ENCODE measurements around the gene NOLC1.
A peak's percentile ranks its signal among the peaks of the same experiment; 100 is the strongest.

DNA sequence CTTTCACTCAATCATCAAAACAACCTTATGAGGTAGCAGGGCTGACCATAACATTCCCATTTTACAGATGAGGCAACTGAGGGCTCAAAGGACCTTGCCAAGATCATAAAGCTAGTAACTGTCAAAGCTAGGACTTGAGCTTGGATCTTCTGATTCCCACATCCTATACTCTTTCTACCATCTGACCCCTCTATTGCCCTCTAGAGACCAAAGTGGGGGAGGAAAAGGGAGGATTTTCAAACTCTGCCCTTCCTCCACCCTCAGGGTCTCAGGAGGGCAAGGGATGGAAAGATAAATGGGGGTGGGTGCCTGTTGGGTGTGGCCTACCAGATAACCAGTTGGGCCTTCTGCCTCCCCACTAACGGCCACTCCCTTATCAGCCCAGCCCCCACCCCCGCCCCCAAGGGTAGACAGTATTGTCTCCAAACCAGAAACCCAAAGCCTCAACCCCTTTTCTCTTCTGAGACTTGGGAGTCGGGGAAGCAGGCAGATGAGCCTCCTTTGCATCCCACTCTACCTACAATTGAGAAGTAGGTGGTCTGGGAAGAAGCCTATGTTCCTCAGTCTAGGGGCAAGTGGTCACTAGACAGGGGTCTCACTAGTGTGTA, 39.9 kb upstream of the NOLC1 start:
- TF ChIP-seq, protein P1, sequence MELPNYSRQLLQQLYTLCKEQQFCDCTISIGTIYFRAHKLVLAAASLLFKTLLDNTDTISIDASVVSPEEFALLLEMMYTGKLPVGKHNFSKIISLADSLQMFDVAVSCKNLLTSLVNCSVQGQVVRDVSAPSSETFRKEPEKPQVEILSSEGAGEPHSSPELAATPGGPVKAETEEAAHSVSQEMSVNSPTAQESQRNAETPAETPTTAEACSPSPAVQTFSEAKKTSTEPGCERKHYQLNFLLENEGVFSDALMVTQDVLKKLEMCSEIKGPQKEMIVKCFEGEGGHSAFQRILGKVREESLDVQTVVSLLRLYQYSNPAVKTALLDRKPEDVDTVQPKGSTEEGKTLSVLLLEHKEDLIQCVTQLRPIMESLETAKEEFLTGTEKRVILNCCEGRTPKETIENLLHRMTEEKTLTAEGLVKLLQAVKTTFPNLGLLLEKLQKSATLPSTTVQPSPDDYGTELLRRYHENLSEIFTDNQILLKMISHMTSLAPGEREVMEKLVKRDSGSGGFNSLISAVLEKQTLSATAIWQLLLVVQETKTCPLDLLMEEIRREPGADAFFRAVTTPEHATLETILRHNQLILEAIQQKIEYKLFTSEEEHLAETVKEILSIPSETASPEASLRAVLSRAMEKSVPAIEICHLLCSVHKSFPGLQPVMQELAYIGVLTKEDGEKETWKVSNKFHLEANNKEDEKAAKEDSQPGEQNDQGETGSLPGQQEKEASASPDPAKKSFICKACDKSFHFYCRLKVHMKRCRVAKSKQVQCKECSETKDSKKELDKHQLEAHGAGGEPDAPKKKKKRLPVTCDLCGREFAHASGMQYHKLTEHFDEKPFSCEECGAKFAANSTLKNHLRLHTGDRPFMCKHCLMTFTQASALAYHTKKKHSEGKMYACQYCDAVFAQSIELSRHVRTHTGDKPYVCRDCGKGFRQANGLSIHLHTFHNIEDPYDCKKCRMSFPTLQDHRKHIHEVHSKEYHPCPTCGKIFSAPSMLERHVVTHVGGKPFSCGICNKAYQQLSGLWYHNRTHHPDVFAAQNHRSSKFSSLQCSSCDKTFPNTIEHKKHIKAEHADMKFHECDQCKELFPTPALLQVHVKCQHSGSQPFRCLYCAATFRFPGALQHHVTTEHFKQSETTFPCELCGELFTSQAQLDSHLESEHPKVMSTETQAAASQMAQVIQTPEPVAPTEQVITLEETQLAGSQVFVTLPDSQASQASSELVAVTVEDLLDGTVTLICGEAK (IDR thresholded peaks at IDR 0.05; ENCODE audit: borderline replicate concordance) = no peak
- TF ChIP-seq, protein P2, sequence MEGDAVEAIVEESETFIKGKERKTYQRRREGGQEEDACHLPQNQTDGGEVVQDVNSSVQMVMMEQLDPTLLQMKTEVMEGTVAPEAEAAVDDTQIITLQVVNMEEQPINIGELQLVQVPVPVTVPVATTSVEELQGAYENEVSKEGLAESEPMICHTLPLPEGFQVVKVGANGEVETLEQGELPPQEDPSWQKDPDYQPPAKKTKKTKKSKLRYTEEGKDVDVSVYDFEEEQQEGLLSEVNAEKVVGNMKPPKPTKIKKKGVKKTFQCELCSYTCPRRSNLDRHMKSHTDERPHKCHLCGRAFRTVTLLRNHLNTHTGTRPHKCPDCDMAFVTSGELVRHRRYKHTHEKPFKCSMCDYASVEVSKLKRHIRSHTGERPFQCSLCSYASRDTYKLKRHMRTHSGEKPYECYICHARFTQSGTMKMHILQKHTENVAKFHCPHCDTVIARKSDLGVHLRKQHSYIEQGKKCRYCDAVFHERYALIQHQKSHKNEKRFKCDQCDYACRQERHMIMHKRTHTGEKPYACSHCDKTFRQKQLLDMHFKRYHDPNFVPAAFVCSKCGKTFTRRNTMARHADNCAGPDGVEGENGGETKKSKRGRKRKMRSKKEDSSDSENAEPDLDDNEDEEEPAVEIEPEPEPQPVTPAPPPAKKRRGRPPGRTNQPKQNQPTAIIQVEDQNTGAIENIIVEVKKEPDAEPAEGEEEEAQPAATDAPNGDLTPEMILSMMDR (IDR thresholded peaks at IDR 0.05 in 2 of 3, conservative IDR thresholded peaks at IDR 0.05 in 1 of 3; ENCODE audit: control insufficient read depth in 2 of 3, extremely low read depth in 1 of 3, insufficient read depth in 1 of 3, low read depth in 3 of 3, low read length in 3 of 3) = peak; percentile 20 to 36 (median 36); a peak in 5 of 6 replicates
- TF ChIP-seq, protein P3, sequence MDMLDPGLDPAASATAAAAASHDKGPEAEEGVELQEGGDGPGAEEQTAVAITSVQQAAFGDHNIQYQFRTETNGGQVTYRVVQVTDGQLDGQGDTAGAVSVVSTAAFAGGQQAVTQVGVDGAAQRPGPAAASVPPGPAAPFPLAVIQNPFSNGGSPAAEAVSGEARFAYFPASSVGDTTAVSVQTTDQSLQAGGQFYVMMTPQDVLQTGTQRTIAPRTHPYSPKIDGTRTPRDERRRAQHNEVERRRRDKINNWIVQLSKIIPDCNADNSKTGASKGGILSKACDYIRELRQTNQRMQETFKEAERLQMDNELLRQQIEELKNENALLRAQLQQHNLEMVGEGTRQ (IDR thresholded peaks at IDR 0.05; ENCODE audit: borderline replicate concordance, low read depth, low read length) = no peak
- TF ChIP-seq, protein P4, sequence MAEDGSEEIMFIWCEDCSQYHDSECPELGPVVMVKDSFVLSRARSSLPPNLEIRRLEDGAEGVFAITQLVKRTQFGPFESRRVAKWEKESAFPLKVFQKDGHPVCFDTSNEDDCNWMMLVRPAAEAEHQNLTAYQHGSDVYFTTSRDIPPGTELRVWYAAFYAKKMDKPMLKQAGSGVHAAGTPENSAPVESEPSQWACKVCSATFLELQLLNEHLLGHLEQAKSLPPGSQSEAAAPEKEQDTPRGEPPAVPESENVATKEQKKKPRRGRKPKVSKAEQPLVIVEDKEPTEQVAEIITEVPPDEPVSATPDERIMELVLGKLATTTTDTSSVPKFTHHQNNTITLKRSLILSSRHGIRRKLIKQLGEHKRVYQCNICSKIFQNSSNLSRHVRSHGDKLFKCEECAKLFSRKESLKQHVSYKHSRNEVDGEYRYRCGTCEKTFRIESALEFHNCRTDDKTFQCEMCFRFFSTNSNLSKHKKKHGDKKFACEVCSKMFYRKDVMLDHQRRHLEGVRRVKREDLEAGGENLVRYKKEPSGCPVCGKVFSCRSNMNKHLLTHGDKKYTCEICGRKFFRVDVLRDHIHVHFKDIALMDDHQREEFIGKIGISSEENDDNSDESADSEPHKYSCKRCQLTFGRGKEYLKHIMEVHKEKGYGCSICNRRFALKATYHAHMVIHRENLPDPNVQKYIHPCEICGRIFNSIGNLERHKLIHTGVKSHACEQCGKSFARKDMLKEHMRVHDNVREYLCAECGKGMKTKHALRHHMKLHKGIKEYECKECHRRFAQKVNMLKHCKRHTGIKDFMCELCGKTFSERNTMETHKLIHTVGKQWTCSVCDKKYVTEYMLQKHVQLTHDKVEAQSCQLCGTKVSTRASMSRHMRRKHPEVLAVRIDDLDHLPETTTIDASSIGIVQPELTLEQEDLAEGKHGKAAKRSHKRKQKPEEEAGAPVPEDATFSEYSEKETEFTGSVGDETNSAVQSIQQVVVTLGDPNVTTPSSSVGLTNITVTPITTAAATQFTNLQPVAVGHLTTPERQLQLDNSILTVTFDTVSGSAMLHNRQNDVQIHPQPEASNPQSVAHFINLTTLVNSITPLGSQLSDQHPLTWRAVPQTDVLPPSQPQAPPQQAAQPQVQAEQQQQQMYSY (CRISPR knock-in tag; IDR thresholded peaks at IDR 0.05) = no peak
- TF ChIP-seq SPI1 (IDR thresholded peaks at IDR 0.05; ENCODE audit: borderline replicate concordance, insufficient read depth, low read depth, low read length) (no peak), ETV6 (conservative IDR thresholded peaks at IDR 0.05 in 1 of 2, IDR thresholded peaks at IDR 0.05 in 1 of 2; ENCODE audit: borderline replicate concordance in 1 of 2, low read depth in 1 of 2) (no peak), BACH1 (IDR thresholded peaks at IDR 0.05; ENCODE audit: borderline replicate concordance) (no peak), POLR2A (IDR thresholded peaks at IDR 0.05; ENCODE audit: low read depth, low read length) (no peak), HDAC2 (IDR thresholded peaks at IDR 0.05) (no peak)
- TF ChIP-seq, protein P5, sequence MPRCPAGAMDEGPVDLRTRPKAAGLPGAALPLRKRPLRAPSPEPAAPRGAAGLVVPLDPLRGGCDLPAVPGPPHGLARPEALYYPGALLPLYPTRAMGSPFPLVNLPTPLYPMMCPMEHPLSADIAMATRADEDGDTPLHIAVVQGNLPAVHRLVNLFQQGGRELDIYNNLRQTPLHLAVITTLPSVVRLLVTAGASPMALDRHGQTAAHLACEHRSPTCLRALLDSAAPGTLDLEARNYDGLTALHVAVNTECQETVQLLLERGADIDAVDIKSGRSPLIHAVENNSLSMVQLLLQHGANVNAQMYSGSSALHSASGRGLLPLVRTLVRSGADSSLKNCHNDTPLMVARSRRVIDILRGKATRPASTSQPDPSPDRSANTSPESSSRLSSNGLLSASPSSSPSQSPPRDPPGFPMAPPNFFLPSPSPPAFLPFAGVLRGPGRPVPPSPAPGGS (IDR thresholded peaks at IDR 0.05; ENCODE audit: borderline replicate concordance, insufficient read depth, low read depth, low read length, poor library complexity, severe bottlenecking) = no peak
